ENCODE results near the gene UNC13B. TPM values are rescaled to one million over a fixed set of nuclear protein-coding genes. Genes with fewer than 3 reads are reported as not detected.

UNC13B gene
- total and polyA plus RNA-seq, 2 of the 8 experiments (the other 6 are each of a cell fraction or from before 2014, with no cell fraction given), result 23.1 to 51.7 TPM

GRCh38 chr9:35288778-35289177 lies 127.0 kb downstream of the UNC13B start (continued):
- TF ChIP-seq, protein P1, sequence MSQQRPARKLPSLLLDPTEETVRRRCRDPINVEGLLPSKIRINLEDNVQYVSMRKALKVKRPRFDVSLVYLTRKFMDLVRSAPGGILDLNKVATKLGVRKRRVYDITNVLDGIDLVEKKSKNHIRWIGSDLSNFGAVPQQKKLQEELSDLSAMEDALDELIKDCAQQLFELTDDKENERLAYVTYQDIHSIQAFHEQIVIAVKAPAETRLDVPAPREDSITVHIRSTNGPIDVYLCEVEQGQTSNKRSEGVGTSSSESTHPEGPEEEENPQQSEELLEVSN (IDR thresholded peaks at IDR 0.05), result no peak
- TF ChIP-seq CHD2 (IDR thresholded peaks at IDR 0.05; ENCODE audit: low read length) (no peak), CBX8 (IDR thresholded peaks at IDR 0.05; ENCODE audit: borderline replicate concordance, low read depth, low read length) (no peak), GABPA (IDR thresholded peaks at IDR 0.05; ENCODE audit: borderline replicate concordance, insufficient read depth, low read length) (no peak), EZH2 (IDR thresholded peaks at IDR 0.05; ENCODE audit: low read depth, low read length, severe bottlenecking) (no peak)
